ENCODE data around the gene STARD6. TPM values are rescaled to one million over a fixed set of nuclear protein-coding genes. Genes with fewer than 3 reads are reported as not detected.

STARD6 gene, protein sequence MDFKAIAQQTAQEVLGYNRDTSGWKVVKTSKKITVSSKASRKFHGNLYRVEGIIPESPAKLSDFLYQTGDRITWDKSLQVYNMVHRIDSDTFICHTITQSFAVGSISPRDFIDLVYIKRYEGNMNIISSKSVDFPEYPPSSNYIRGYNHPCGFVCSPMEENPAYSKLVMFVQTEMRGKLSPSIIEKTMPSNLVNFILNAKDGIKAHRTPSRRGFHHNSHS
- not detected for total RNA-seq
- long read RNA-seq: 0 reads

DNA sequence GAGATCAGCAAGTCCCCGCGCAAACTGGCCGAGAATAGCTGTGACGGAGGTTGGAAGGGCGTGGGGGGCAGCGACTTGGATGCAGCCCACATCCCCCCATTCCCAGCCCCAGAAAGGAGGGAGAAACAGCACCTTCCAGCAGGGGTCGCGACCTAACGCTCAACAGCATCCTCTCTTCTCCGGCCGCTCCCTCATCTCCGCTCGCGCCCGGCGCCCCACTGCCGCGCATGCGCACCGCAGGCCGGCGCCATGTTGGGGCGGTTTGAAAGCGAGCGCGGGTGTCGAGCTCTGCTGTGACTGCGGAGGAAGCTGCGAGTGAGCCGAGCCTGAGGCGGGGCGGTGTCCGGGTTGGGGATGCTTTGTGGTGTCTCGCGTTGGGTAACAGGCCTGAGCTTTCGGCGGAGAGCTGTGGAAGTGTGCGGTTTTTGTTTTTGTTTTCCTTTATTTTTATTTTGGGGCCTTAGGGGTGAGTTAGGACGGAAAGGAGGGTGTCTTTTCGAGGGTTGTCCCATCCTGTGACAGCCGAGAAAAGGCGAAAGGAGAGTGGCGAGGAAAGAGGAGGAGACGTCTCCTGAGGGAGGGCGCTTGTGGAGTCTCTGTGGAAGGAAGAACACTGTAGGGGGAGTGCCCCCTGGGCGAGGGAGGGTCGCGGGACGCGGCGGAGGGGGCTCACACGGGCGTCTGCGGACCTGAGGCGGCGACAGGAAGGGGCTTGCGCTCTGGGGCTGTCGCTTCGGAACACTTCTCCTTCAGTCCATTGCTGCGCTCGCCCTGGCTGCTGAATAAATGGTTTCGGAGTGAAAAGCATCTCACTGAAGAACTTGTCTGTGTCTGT, at the start of gene STARD6, which contains the start of gene C18orf54:
Gene STARD6, minus strand, starts transcription at position 199 of the 835 bp plus-strand sequence. CDS start 3,285 bp downstream, outside the sequence.
Gene C18orf54, plus strand, starts transcription at position 247 of the 835 bp plus-strand sequence. CDS start 2,667 bp downstream, outside the sequence.
- peak within 1 kb of the TSS; percentile 65 for H3K27ac ChIP-seq
- ATAC-seq (peak; percentile 98 to 100), DNase-seq (peak; percentile 90)
- intact Hi-C loops (cut with DNase I): no loop called here
- TF ChIP-seq, protein P1, sequence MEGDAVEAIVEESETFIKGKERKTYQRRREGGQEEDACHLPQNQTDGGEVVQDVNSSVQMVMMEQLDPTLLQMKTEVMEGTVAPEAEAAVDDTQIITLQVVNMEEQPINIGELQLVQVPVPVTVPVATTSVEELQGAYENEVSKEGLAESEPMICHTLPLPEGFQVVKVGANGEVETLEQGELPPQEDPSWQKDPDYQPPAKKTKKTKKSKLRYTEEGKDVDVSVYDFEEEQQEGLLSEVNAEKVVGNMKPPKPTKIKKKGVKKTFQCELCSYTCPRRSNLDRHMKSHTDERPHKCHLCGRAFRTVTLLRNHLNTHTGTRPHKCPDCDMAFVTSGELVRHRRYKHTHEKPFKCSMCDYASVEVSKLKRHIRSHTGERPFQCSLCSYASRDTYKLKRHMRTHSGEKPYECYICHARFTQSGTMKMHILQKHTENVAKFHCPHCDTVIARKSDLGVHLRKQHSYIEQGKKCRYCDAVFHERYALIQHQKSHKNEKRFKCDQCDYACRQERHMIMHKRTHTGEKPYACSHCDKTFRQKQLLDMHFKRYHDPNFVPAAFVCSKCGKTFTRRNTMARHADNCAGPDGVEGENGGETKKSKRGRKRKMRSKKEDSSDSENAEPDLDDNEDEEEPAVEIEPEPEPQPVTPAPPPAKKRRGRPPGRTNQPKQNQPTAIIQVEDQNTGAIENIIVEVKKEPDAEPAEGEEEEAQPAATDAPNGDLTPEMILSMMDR (IDR thresholded peaks at IDR 0.05): peak; percentile 39
- no peaks in the 10 kb centered on the region for H3K36me3 ChIP-seq
- H3K27me3 ChIP-seq (ENCODE audit: low read depth): no peaks in the 10 kb centered on the region
- peak within 1 kb of the TSS; percentile 67 for H3K4me3 ChIP-seq
- no peaks in the 10 kb centered on the region for H3K9me3 ChIP-seq
- peaks cover 8% of the 10 kb centered on the region for H3K4me1 ChIP-seq

GRCh38 chr18:54405290-54405689, 47.6 kb upstream of the STARD6 start:
- ATAC-seq (no peak), DNase-seq (no peak)
- Histone ChIP-seq H3K27me3 (ENCODE audit: low read depth) (no peaks in the 10 kb centered on the region), H3K9me3 (no peaks in the 10 kb centered on the region), H3K4me1 (no peaks in the 10 kb centered on the region), H3K27ac (no peak overlapping the region), H3K4me3 (no peak overlapping the region), H3K36me3 (no peaks in the 10 kb centered on the region)
- intact Hi-C loops (cut with DNase I): no loop called here
- TF ChIP-seq, protein P1 (IDR thresholded peaks at IDR 0.05): no peak

- Histone ChIP-seq H3K27ac (no peak overlapping the region), H3K9me3 (no peaks in the 10 kb centered on the region), H3K27me3 (ENCODE audit: low read depth) (no peaks in the 10 kb centered on the region), H3K36me3 (no peaks in the 10 kb centered on the region), H3K4me1 (no peaks in the 10 kb centered on the region), H3K4me3 (no peak overlapping the region)
- intact Hi-C loops (cut with DNase I): no loop called here
- ATAC-seq (no peak), DNase-seq (no peak)
- TF ChIP-seq, protein P1 (IDR thresholded peaks at IDR 0.05): no peak
Observed at GRCh38 chr18:54396760-54397159, 39.1 kb upstream of the STARD6 start.

GRCh38 chr18:54393648-54394294, 36.1 kb upstream of the STARD6 start:
- no peaks in the 10 kb centered on the region for H3K4me1 ChIP-seq
- H3K36me3 ChIP-seq: no peaks in the 10 kb centered on the region
- H3K4me3 ChIP-seq: no peak overlapping the region
- TF ChIP-seq, protein P1 (IDR thresholded peaks at IDR 0.05): no peak
- intact Hi-C loops (cut with DNase I): no loop called here
- H3K9me3 ChIP-seq: no peaks in the 10 kb centered on the region
- no peak for ATAC-seq
- H3K27ac ChIP-seq: no peak overlapping the region
- DNase-seq: no peak
- no peaks in the 10 kb centered on the region for H3K27me3 ChIP-seq (ENCODE audit: low read depth)

- Histone ChIP-seq H3K9me3 (no peaks in the 10 kb centered on the region), H3K36me3 (no peaks in the 10 kb centered on the region), H3K4me1 (no peaks in the 10 kb centered on the region), H3K27me3 (ENCODE audit: low read depth) (no peaks in the 10 kb centered on the region), H3K4me3 (no peak overlapping the region), H3K27ac (no peak overlapping the region)
- DNase-seq (no peak), ATAC-seq (peak; percentile 68 to 71)
- intact Hi-C loops (cut with DNase I): no loop called here
- TF ChIP-seq, protein P1 (IDR thresholded peaks at IDR 0.05): peak; percentile 73
Observed at GRCh38 chr18:54392543-54393023, 34.9 kb upstream of the STARD6 start.
